IMR-90 (cell line): Measurements from ENCODE around the gene ZBTB39. TPM values are rescaled to one million over a fixed set of nuclear protein-coding genes. Genes with fewer than 3 reads are reported as not detected.

Source experiments
- ATAC-seq: fragments of 200-7000 bp; cut with Tn5 transposase; 2 replicates; pipeline ENCODE4 v1.9.1; 2020; ENCODE audit warnings: low read depth, mild to moderate bottlenecking, moderate library complexity
- BruUV-seq: library from RNA; stranded (reverse); fragments of 400-500 nt; replicated peaks from 2 replicates; lab custom pipeline; 2021; lab: Mats Ljungman, UMichigan
- CTCF ChIA-PET: fragments of 300-600 bp; formaldehyde crosslinking; extraction: SDS; loops from one replicate; lab custom pipeline; 2021; ENCODE audit warnings: antibody characterized with exemption; lab: Yijun Ruan, JAX
- POLR2A ChIA-PET: fragments of 300-600 bp; sonication (Branson Sonifier 250); formaldehyde crosslinking; loops from one replicate; lab custom pipeline; 2022; ENCODE audit warnings: antibody characterized with exemption; ENCODE audit not compliant: unreplicated experiment; lab: Charles Lee
- DNase-seq: peaks from one replicate; pipeline ENCODE4 v3.0.0; 2013
- H2AFZ ChIP-seq: replicated peaks from 2 replicates; pipeline ENCODE3; 2013; ENCODE audit warnings: low read length, mild to moderate bottlenecking; ENCODE audit not compliant: poor library complexity
- H2AK5ac ChIP-seq: 2 replicates; pipeline ENCODE4 v1.6.1; 2013; ENCODE audit warnings: low read depth, low read length, inconsistent platforms
- H2AK9ac ChIP-seq: replicated peaks from 2 replicates; pipeline ENCODE3; 2013; ENCODE audit warnings: mild to moderate bottlenecking, low read depth, low read length, moderate library complexity; ENCODE audit not compliant: poor library complexity
- H2BK120ac ChIP-seq: 2 replicates; pipeline ENCODE4 v1.6.1; 2013; ENCODE audit warnings: low read depth, low read length, inconsistent platforms
- H2BK15ac ChIP-seq: 3 replicates; pipeline ENCODE4 v1.6.1; 2013; ENCODE audit warnings: low read depth, low read length, inconsistent platforms
- H2BK20ac ChIP-seq: 2 replicates; pipeline ENCODE4 v1.6.1; 2013; ENCODE audit warnings: low read depth, mild to moderate bottlenecking, inconsistent platforms, low read length, moderate library complexity
- H2BK5ac ChIP-seq: 2 replicates; pipeline ENCODE4 v1.6.1; 2013; ENCODE audit warnings: mild to moderate bottlenecking, low read depth, low read length, inconsistent platforms; ENCODE audit not compliant: poor library complexity, severe bottlenecking
- H3K14ac ChIP-seq: replicated peaks from 2 replicates; pipeline ENCODE4 v1.6.1; 2013; ENCODE audit warnings: low read depth, low read length, inconsistent platforms
- H3K18ac ChIP-seq: 2 replicates; pipeline ENCODE4 v1.6.1; 2013; ENCODE audit warnings: low read depth, low read length, control low read depth
- H3K23ac ChIP-seq: 2 replicates; pipeline ENCODE4 v1.6.1; 2013; ENCODE audit warnings: low read depth, low read length, inconsistent platforms
- H3K27ac ChIP-seq: 2 replicates; pipeline ENCODE4 v1.5.1; 2013; ENCODE audit warnings: mild to moderate bottlenecking, control low read depth, low read length; ENCODE audit not compliant: insufficient read depth
- H3K27me3 ChIP-seq: 2 replicates; pipeline ENCODE4 v1.6.1; 2013; ENCODE audit warnings: low read length; ENCODE audit not compliant: control insufficient read depth, insufficient read depth
- H3K36me3 ChIP-seq: 2 replicates; pipeline ENCODE4 v1.6.1; 2013; ENCODE audit warnings: low read length, mixed read lengths; ENCODE audit not compliant: control insufficient read depth, insufficient read depth
- H3K4ac ChIP-seq: 2 replicates; pipeline ENCODE4 v1.6.1; 2013; ENCODE audit warnings: low read depth, low read length, inconsistent platforms
- H3K4me1 ChIP-seq: 2 replicates; pipeline ENCODE4 v1.6.1; 2013; ENCODE audit warnings: low read length, mixed read lengths; ENCODE audit not compliant: control insufficient read depth, insufficient read depth
- H3K4me2 ChIP-seq: 2 replicates; pipeline ENCODE4 v1.6.1; 2013; ENCODE audit warnings: low read depth, mild to moderate bottlenecking, control low read depth, low read length, moderate library complexity
- H3K4me3 ChIP-seq: 2 replicates; pipeline ENCODE4 v1.5.1; 2013; ENCODE audit warnings: low read depth, mild to moderate bottlenecking, control low read depth, low read length, moderate library complexity; ENCODE audit not compliant: insufficient read depth
- H3K56ac ChIP-seq: 2 replicates; pipeline ENCODE4 v1.6.1; 2013; ENCODE audit warnings: low read length, inconsistent platforms; ENCODE audit not compliant: insufficient read depth; ENCODE audit errors: extremely low read depth
- H3K79me1 ChIP-seq, 2 experiments: 2 replicates each; pipeline ENCODE4 v1.6.1; 2013; ENCODE audit warnings: low read length in 2 of 2, inconsistent platforms in 1 of 2, low read depth in 1 of 2
- H3K9ac ChIP-seq: 2 replicates; pipeline ENCODE4 v1.6.1; 2013; ENCODE audit warnings: low read depth, low read length, control low read depth
- H3K9me1 ChIP-seq: 2 replicates; pipeline ENCODE4 v1.6.1; 2013; ENCODE audit warnings: low read length, inconsistent platforms; ENCODE audit not compliant: insufficient read depth
- H3K9me3 ChIP-seq: 2 replicates; pipeline ENCODE4 v1.6.1; 2013; ENCODE audit warnings: low read length; ENCODE audit not compliant: control insufficient read depth, insufficient read depth
- H4K20me1 ChIP-seq: 2 replicates; pipeline ENCODE4 v1.6.1; 2013; ENCODE audit warnings: low read length, inconsistent platforms; ENCODE audit not compliant: insufficient read depth
- H4K5ac ChIP-seq: 2 replicates; pipeline ENCODE4 v1.6.1; 2013; ENCODE audit warnings: mild to moderate bottlenecking, low read depth, low read length, control low read depth
- H4K8ac ChIP-seq, 2 experiments: 2 replicates each; pipeline ENCODE4 v1.6.1; 2013; ENCODE audit warnings: low read depth in 2 of 2, low read length in 2 of 2, control low read depth in 1 of 2, inconsistent platforms in 1 of 2
- H4K91ac ChIP-seq: 2 replicates; pipeline ENCODE4 v1.6.1; 2013; ENCODE audit warnings: low read depth, low read length, inconsistent platforms; ENCODE audit not compliant: insufficient read depth
- BHLHE40 ChIP-seq: fragments of 150-350 bp; IDR thresholded peaks from 2 replicates; pipeline ENCODE4 v1.6.1; 2016; ENCODE audit warnings: mild to moderate bottlenecking, low read depth, low read length
- CEBPB ChIP-seq: IDR thresholded peaks from 2 replicates; pipeline ENCODE4 v1.6.1; 2012; ENCODE audit warnings: low read depth, low read length, improper control_type of control experiment
- CHD1 ChIP-seq: IDR thresholded peaks from 2 replicates; pipeline ENCODE4 v1.6.1; 2012; ENCODE audit warnings: low read depth, low read length, improper control_type of control experiment
- CTCF ChIP-seq: conservative IDR thresholded peaks from 2 replicates; pipeline ENCODE4 v1.5.1; 2012; ENCODE audit warnings: mild to moderate bottlenecking, low read depth, low read length, improper control_type of control experiment
- ELK1 ChIP-seq: fragments of 150-350 bp; IDR thresholded peaks from 2 replicates; pipeline ENCODE4 v1.6.1; 2016; ENCODE audit warnings: low read depth, mild to moderate bottlenecking, low read length, moderate library complexity, borderline replicate concordance
- FOS ChIP-seq: fragments of 150-350 bp; IDR thresholded peaks from 2 replicates; pipeline ENCODE4 v1.6.1; 2016; ENCODE audit warnings: low read depth, low read length
- MAFK ChIP-seq: IDR thresholded peaks from 2 replicates; pipeline ENCODE4 v1.6.1; 2012; ENCODE audit warnings: low read depth, low read length, improper control_type of control experiment
- MAZ ChIP-seq: IDR thresholded peaks from 2 replicates; pipeline ENCODE4 v1.6.1; 2012; ENCODE audit warnings: low read depth, mild to moderate bottlenecking, low read length, improper control_type of control experiment, moderate library complexity, borderline replicate concordance
- MXI1 ChIP-seq: IDR thresholded peaks from 2 replicates; pipeline ENCODE4 v1.6.1; 2012; ENCODE audit warnings: low read depth, mild to moderate bottlenecking, low read length, moderate library complexity, borderline replicate concordance
- NFE2L2 ChIP-seq: fragments of 150-350 bp; IDR thresholded peaks from 2 replicates; pipeline ENCODE4 v1.6.1; 2016; ENCODE audit warnings: low read depth, mild to moderate bottlenecking, low read length
- POLR2A ChIP-seq: IDR thresholded peaks from 2 replicates; pipeline ENCODE4 v1.6.1; 2012; ENCODE audit warnings: mild to moderate bottlenecking, low read depth, low read length
- RAD21 ChIP-seq: IDR thresholded peaks from 2 replicates; pipeline ENCODE4 v1.6.1; 2012; ENCODE audit warnings: low read length, improper control_type of control experiment
- RCOR1 ChIP-seq: IDR thresholded peaks from 2 replicates; pipeline ENCODE4 v1.6.1; 2012; ENCODE audit warnings: mild to moderate bottlenecking, low read length, improper control_type of control experiment; ENCODE audit not compliant: insufficient replicate concordance
- RFX5 ChIP-seq: IDR thresholded peaks from 2 replicates; pipeline ENCODE4 v1.8.0; 2012; ENCODE audit warnings: low read depth, mild to moderate bottlenecking, low read length, moderate library complexity
- SMC3 ChIP-seq: fragments of 150-350 bp; IDR thresholded peaks from 2 replicates; pipeline ENCODE4 v1.6.1; 2016; ENCODE audit warnings: low read depth, mild to moderate bottlenecking, antibody characterized with exemption, low read length, moderate library complexity
- WGBS, 2 experiments: methylation state at CpG; one replicate each; pipeline versions ENCODE4 v1.1.5 to v1.1.7; 2013; ENCODE audit warnings: missing lambda C conversion rate in 2 of 2; ENCODE audit not compliant: insufficient read length in 1 of 2; ENCODE audit errors: extremely low coverage in 2 of 2; 5-methylcytosine and 5-hydroxymethylcytosine counted together
- dilution Hi-C: fragments of 300-500 bp; cut with HindIII; formaldehyde crosslinking; loops from one replicate; pipeline ENCODE4 v1.14.3; 2018; ENCODE audit warnings: low sequenced_read_pairs; ENCODE audit not compliant: unreplicated experiment
- in situ Hi-C: fragments of 300-500 bp; cut with MboI; formaldehyde crosslinking; loops from 3 replicates; pipeline ENCODE4 v1.14.3; 2019; ENCODE audit warnings: low sequenced_read_pairs, inconsistent platforms, mixed read lengths
- intact Hi-C: fragments of 100-400 bp; cut with micrococcal nuclease; formaldehyde crosslinking; loops from 2 replicates; pipeline ENCODE4 v1.10.0; 2022
- polyA plus RNA-seq, 3 experiments: library from polyadenylated mRNA; depleted of rRNA; stranded (reverse); fragments of >200 nt; gene quantifications; 2 replicates each; pipeline ENCODE4 v1.2.3, GENCODE V29; 2012; ENCODE audit warnings: low replicate concordance in 1 of 3
- total RNA-seq: library from RNA; depleted of rRNA; stranded (reverse); fragments of >200 nt; gene quantifications from 2 replicates; pipeline ENCODE4 v1.2.3, GENCODE V29; 2012
- TF ChIP-seq, protein P1 (sequence below): fragments of 150-350 bp; IDR thresholded peaks from 2 replicates; pipeline ENCODE4 v1.6.1; 2017; ENCODE audit warnings: mild to moderate bottlenecking, antibody characterized with exemption, low read length, low read depth

ZBTB39 gene
- total and polyA plus RNA-seq, 2 of the 4 experiments (the other 2 are of a cell fraction): 4.0 to 5.2 TPM

DNA sequence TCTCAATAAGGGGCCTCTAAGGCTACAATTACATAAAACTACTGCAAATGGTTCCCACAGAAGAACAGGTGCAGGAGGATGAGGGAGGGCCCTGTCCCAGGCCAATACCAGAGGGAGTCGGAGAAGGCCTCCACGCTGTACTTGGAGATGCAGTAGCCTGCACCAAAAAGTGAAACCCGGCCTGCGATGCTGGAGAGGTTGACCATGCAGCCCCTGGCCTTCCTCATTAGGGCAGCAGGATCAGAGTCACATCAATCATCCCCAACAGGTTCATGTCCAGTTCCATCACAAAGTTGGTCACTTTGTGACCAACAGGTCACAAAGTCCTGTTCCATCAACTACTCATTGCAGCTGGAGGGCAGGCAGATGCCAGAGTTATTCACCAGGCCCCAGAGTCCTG is 23.0 kb downstream of the ZBTB39 start:
- ChIA-PET POLR2A (no interaction called here), CTCF (no interaction called here)
- Histone ChIP-seq H3K9me3 (no peaks in the 10 kb centered on the region), H3K14ac (no peak overlapping the region), H3K9ac (no peak overlapping the region), H3K27ac (no peak overlapping the region), H3K23ac (no peak overlapping the region), H3K4ac (no peak overlapping the region), H2AK9ac (no peak overlapping the region), H4K20me1 (peaks cover 3% of the 10 kb centered on the region; the same call in 1 of the 2 replicates), H4K5ac (no peak overlapping the region), H3K9me1 (no peaks in the 10 kb centered on the region), H3K18ac (no peak overlapping the region), H4K8ac (no peak overlapping the region), H3K4me2 (no peak overlapping the region), H2AFZ (no peak overlapping the region), H2BK15ac (no peak overlapping the region), H3K4me3 (no peak overlapping the region), H2BK120ac (no peak overlapping the region), H2AK5ac (no peak overlapping the region), H3K27me3 (peaks cover 6% of the 10 kb centered on the region; the same call in 1 of the 2 replicates), H2BK20ac (no peak overlapping the region), H3K56ac (no peak overlapping the region), H3K79me1 (no peaks in the 10 kb centered on the region), H2BK5ac (no peak overlapping the region), H3K36me3 (no peaks in the 10 kb centered on the region), H4K91ac (no peak overlapping the region), H3K4me1 (peaks cover 3% of the 10 kb centered on the region)
- BruUV-seq: no TSS peak
- ATAC-seq (no peak), DNase-seq (no peak)
- TF ChIP-seq SMC3 (no peak), CHD1 (no peak), RAD21 (no peak), ELK1 (no peak), CEBPB (no peak), CTCF (no peak), MAZ (no peak), NFE2L2 (no peak), MAFK (no peak), FOS (no peak), RCOR1 (no peak), RFX5 (no peak), POLR2A (no peak), MXI1 (no peak), BHLHE40 (no peak)
- TF ChIP-seq, protein P1, sequence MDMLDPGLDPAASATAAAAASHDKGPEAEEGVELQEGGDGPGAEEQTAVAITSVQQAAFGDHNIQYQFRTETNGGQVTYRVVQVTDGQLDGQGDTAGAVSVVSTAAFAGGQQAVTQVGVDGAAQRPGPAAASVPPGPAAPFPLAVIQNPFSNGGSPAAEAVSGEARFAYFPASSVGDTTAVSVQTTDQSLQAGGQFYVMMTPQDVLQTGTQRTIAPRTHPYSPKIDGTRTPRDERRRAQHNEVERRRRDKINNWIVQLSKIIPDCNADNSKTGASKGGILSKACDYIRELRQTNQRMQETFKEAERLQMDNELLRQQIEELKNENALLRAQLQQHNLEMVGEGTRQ: no peak
- 56% methylated on average over 3 of the region's 4 CpGs; no CpG with 5 or more reads in 1 of the 2 experiments for WGBS, 2 experiments
- intact Hi-C loops (no loop called here), in situ Hi-C loops (loop anchor here (25.0 kb wide), 1 partner anchor 471 kb away; the partner anchor contains the start of gene RBMS2), dilution Hi-C loops (no loop called here)
